ENCODE measurements around the gene PGA4. TPM values are rescaled to one million over a fixed set of nuclear protein-coding genes. Genes with fewer than 3 reads are reported as not detected.

PGA4 gene
- total and polyA plus RNA-seq, 2 donors (not counting 3 experiments of a cell fraction or from before 2014, with no cell fraction given): 0.15 TPM; not detected in 1

GRCh38 chr11:61264795-61265194 is 42.6 kb downstream of the PGA4 start:
- no peaks in the 10 kb centered on the region for H3K27me3 ChIP-seq (ENCODE audit: control insufficient read depth in 2 of 2, insufficient read depth in 2 of 2, low read length in 2 of 2)
- POLR2A ChIA-PET: no interaction called here
- intact Hi-C loops (cut with micrococcal nuclease) (no loop called here), dilution Hi-C loops (cut with MboI; ENCODE audit: extremely low pct_ligation_motif_present, low sequenced_read_pairs) (no loop called here)
- no peak overlapping the region for H2AFZ ChIP-seq (ENCODE audit: low read depth, low read length)
- H3K79me2 ChIP-seq (ENCODE audit: control insufficient read depth, insufficient read depth, low read length): no peaks in the 10 kb centered on the region
- no peak overlapping the region for H3K9ac ChIP-seq (replicated peaks; ENCODE audit: extremely low read depth, insufficient read depth, low read length)
- no peaks in the 10 kb centered on the region for H3K9me1 ChIP-seq (replicated peaks; ENCODE audit: control insufficient read depth, extremely low read depth, insufficient read depth, low read length)
- FAIRE-seq: no peak
- H4K20me1 ChIP-seq (replicated peaks; ENCODE audit: control insufficient read depth, extremely low read depth, insufficient read depth, low read length): no peaks in the 10 kb centered on the region
- H3K27ac ChIP-seq (ENCODE audit: insufficient read depth, low read depth, low read length): no peak overlapping the region
- no TSS peak for BruUV-seq (replicated peaks)
- no peaks in the 10 kb centered on the region for H3K4me1 ChIP-seq (ENCODE audit: control insufficient read depth, extremely low read depth, insufficient read depth, low read length)
- CTCF ChIA-PET: interaction anchor here (1.0 to 1.1 kb wide), 2 partner anchors 17 to 121 kb away, joined by 3 to 5 read pairs; no protein-coding TSS in a partner anchor
- no peaks in the 10 kb centered on the region for H3K36me3 ChIP-seq (ENCODE audit: control insufficient read depth in 2 of 2, extremely low read depth in 1 of 2, insufficient read depth in 2 of 2, low read length in 2 of 2)
- no peak overlapping the region for H3K4me3 ChIP-seq (replicated peaks in 1 of 3; ENCODE audit: insufficient read depth in 1 of 3, low read depth in 1 of 3, low read length in 3 of 3)
- H3K9me3 ChIP-seq (replicated peaks; ENCODE audit: control insufficient read depth, insufficient read depth, low read length): no peaks in the 10 kb centered on the region
- no peak for DNase-seq (ENCODE audit: low read depth, low spot score)
- TF ChIP-seq MYC (IDR thresholded peaks at IDR 0.05; ENCODE audit: low read depth, low read length): no peak
- no peak for TF ChIP-seq MAX (IDR thresholded peaks at IDR 0.05; ENCODE audit: insufficient read depth, insufficient read length)
- TF ChIP-seq CTCF (IDR thresholded peaks at IDR 0.05; ENCODE audit: extremely low read depth in 1 of 2, insufficient read depth in 1 of 2, low read depth in 1 of 2, low read length in 2 of 2): no peak
- TF ChIP-seq EZH2 (IDR thresholded peaks at IDR 0.05; ENCODE audit: borderline replicate concordance, low read depth, low read length, severe bottlenecking): no peak
- no peak for TF ChIP-seq POLR2A (IDR thresholded peaks at IDR 0.05; ENCODE audit: low read depth, low read length)
- TF ChIP-seq POLR2AphosphoS5 (IDR thresholded peaks at IDR 0.05; ENCODE audit: insufficient read depth, low read depth, low read length): no peak
- no peak for TF ChIP-seq FOS (IDR thresholded peaks at IDR 0.05; ENCODE audit: borderline replicate concordance, insufficient read depth, low read length)
- TF ChIP-seq GATA2 (IDR thresholded peaks at IDR 0.05; ENCODE audit: insufficient read depth, insufficient read length, low read depth, low read length): no peak
- no peak for TF ChIP-seq JUN (IDR thresholded peaks at IDR 0.05; ENCODE audit: borderline replicate concordance, insufficient read depth, insufficient read length, low read depth)
- no peak overlapping the region for H3K4me2 ChIP-seq (ENCODE audit: insufficient read depth, low read length)

All from endothelial cell of umbilical vein (primary cell).